ENCODE measurements around the gene MS4A6A.
A peak's percentile ranks its signal among the peaks of the same experiment; 100 is the strongest.
"Not testable (repeated sequence)": the region's sequence is repeated elsewhere in the genome, so short reads cannot be mapped to it uniquely, and the experiment has no call there.

Gene MS4A6A

GRCh38 chr11:60183591-60184205, 815 bp upstream of the MS4A6A start:
- no peak for DNase-seq

GRCh38 chr11:60175860-60176275, 7.0 kb downstream of the MS4A6A start:
- DNase-seq = no peak

GRCh38 chr11:60172011-60172410, 10.9 kb downstream of the MS4A6A start:
- DNase-seq = no peak

GRCh38 chr11:60170566-60170965, 12.3 kb downstream of the MS4A6A start:
- DNase-seq = no peak

GRCh38 chr11:60169264-60169915, 13.5 kb downstream of the MS4A6A start:
- DNase-seq = no peak

- no peak for DNase-seq
Observed at GRCh38 chr11:60168306-60168705, 14.6 kb downstream of the MS4A6A start.

GRCh38 chr11:60165951-60166350, 16.9 kb downstream of the MS4A6A start:
- no peak for DNase-seq

- DNase-seq = no peak
Observed at GRCh38 chr11:60165538-60165937, 17.3 kb downstream of the MS4A6A start.

GRCh38 chr11:60164550-60165075, 18.3 kb downstream of the MS4A6A start:
- no peak for DNase-seq

GRCh38 chr11:60161766-60162165, 21.1 kb downstream of the MS4A6A start:
- no peak for DNase-seq

GRCh38 chr11:60161107-60161506, 21.8 kb downstream of the MS4A6A start:
- DNase-seq = no peak

GRCh38 chr11:60159868-60160267, 23.0 kb downstream of the MS4A6A start:
- DNase-seq = no peak

- DNase-seq = no peak
Observed at GRCh38 chr11:60159284-60159683, 23.6 kb downstream of the MS4A6A start.

- DNase-seq = no peak
Observed at GRCh38 chr11:60158636-60159035, 24.2 kb downstream of the MS4A6A start.

- DNase-seq = no peak
Observed at GRCh38 chr11:60155931-60156330, 27.0 kb downstream of the MS4A6A start.

- DNase-seq = not testable (repeated sequence)
Observed at GRCh38 chr11:60152727-60153126, 30.2 kb downstream of the MS4A6A start.

- DNase-seq = no peak
Observed at GRCh38 chr11:60150279-60150678, 32.6 kb downstream of the MS4A6A start.

GRCh38 chr11:60145677-60146076, 37.2 kb downstream of the MS4A6A start:
- no peak for DNase-seq

- DNase-seq = no peak
Observed at GRCh38 chr11:60143768-60144167, 39.1 kb downstream of the MS4A6A start.

- DNase-seq = no peak
Observed at GRCh38 chr11:60133917-60134316, 49.0 kb downstream of the MS4A6A start.

- no peak for DNase-seq
Observed at GRCh38 chr11:60131912-60132311, 51.0 kb downstream of the MS4A6A start.

- peak; percentile 19 for DNase-seq
Observed at GRCh38 chr11:60130496-60130895, 52.4 kb downstream of the MS4A6A start.

GRCh38 chr11:60129853-60130252, 53.0 kb downstream of the MS4A6A start:
- DNase-seq = no peak

- not testable (repeated sequence) for DNase-seq
Observed at GRCh38 chr11:60128866-60129265, 54.0 kb downstream of the MS4A6A start.

GRCh38 chr11:60128376-60128775, 54.5 kb downstream of the MS4A6A start:
- no peak for DNase-seq

Data from NCI-H446 treated with DMSO at 0.1 percent for 48 hours (cell line).